Chondrocyte (in vitro differentiated cells): ENCODE results near the gene AQP10. TPM values are rescaled to one million over a fixed set of nuclear protein-coding genes. Genes with fewer than 3 reads are reported as not detected.

Source experiments
- DNase-seq: peaks from one replicate; pipeline ENCODE4 v3.0.0; 2021; ENCODE audit warnings: mixed read lengths, low spot score
- H3K27ac Mint-ChIP-seq: one replicate; pipeline ENCODE4 v1.8.0; 2021; ENCODE audit warnings: mild to moderate bottlenecking, moderate library complexity, mixed read lengths; ENCODE audit not compliant: unreplicated experiment
- H3K27me3 Mint-ChIP-seq: 2 replicates; pipeline ENCODE4 v1.8.0; 2021; ENCODE audit warnings: low read depth, mixed read lengths
- H3K36me3 Mint-ChIP-seq: 2 replicates; pipeline ENCODE4 v1.8.0; 2021; ENCODE audit warnings: low read depth, mixed read lengths
- H3K4me1 Mint-ChIP-seq: 2 replicates; pipeline ENCODE4 v1.8.0; 2021; ENCODE audit warnings: low read depth, mild to moderate bottlenecking, mixed read lengths
- H3K4me3 Mint-ChIP-seq: one replicate; pipeline ENCODE4 v1.8.0; 2021; ENCODE audit warnings: mild to moderate bottlenecking, moderate library complexity, mixed read lengths; ENCODE audit not compliant: unreplicated experiment
- H3K9me3 Mint-ChIP-seq: 2 replicates; pipeline ENCODE4 v1.8.0; 2021; ENCODE audit warnings: low read depth, mixed read lengths
- total RNA-seq: library from RNA; stranded (reverse); gene quantifications from 3 replicates; pipeline ENCODE4 v1.2.1, GENCODE V29; 2021
- TF ChIP-seq, protein P1 (sequence below): fragments of 200-600 bp; sonication (generic); IDR thresholded peaks from 2 replicates; pipeline ENCODE4 v1.5.0; 2021; ENCODE audit warnings: antibody characterized with exemption, mild to moderate bottlenecking, moderate library complexity

AQP10 gene
- total RNA-seq, 1 donor from 2014 or later: not detected

DNA sequence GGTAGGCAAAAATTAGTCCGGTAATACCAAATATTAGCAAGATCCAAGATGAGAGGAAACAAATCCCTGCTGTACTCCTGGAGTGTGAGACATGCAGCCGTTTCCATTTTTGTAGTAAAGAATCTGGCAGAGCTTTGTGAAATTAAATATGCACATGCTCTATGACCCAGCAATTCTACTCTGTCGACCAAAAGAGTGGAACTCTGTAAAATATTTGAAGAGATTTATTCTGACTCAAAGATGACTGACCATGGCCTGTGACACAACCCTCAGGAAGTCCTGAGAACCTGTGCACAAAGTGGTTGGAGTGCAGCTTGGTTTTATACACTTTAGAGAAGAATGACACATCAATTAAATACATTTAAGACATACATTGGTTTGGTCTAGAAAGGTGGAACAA, 32.2 kb upstream of the AQP10 start:
- Mint-ChIP-seq H3K4me3 (no peak overlapping the region), H3K36me3 (peaks cover 2% of the 10 kb centered on the region), H3K9me3 (peaks cover 4% of the 10 kb centered on the region), H3K4me1 (no peaks in the 10 kb centered on the region), H3K27ac (no peak overlapping the region), H3K27me3 (peaks cover 6% of the 10 kb centered on the region)
- no peak for DNase-seq
- TF ChIP-seq, protein P1, sequence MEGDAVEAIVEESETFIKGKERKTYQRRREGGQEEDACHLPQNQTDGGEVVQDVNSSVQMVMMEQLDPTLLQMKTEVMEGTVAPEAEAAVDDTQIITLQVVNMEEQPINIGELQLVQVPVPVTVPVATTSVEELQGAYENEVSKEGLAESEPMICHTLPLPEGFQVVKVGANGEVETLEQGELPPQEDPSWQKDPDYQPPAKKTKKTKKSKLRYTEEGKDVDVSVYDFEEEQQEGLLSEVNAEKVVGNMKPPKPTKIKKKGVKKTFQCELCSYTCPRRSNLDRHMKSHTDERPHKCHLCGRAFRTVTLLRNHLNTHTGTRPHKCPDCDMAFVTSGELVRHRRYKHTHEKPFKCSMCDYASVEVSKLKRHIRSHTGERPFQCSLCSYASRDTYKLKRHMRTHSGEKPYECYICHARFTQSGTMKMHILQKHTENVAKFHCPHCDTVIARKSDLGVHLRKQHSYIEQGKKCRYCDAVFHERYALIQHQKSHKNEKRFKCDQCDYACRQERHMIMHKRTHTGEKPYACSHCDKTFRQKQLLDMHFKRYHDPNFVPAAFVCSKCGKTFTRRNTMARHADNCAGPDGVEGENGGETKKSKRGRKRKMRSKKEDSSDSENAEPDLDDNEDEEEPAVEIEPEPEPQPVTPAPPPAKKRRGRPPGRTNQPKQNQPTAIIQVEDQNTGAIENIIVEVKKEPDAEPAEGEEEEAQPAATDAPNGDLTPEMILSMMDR: no peak

DNA sequence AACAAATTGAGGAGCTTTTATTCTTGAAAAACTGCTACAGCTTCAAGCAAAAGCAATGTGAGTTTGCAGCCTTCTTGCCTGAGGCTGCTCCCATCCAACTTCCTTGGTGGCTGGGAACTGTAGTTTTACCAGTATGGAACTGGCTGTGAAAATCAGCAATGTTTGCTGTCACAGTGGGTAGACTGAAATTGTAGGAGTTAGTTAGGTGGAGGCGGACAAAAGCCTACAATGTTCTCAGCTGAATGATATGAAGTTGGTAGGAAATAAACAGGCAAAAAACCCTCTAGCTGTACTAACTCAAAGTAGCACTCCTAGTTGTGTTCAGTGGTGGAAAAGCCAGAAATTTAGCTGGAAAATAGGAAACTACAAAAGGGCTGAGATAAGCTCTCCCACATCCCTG, 30.0 kb upstream of the AQP10 start:
- peaks cover 15% of the 10 kb centered on the region for H3K9me3 Mint-ChIP-seq
- H3K27ac Mint-ChIP-seq: no peak overlapping the region
- no peak overlapping the region for H3K4me3 Mint-ChIP-seq
- DNase-seq: no peak
- H3K4me1 Mint-ChIP-seq: no peaks in the 10 kb centered on the region
- TF ChIP-seq, protein P1: no peak
- H3K36me3 Mint-ChIP-seq: peaks cover 8% of the 10 kb centered on the region
- H3K27me3 Mint-ChIP-seq: peaks cover 6% of the 10 kb centered on the region

DNA sequence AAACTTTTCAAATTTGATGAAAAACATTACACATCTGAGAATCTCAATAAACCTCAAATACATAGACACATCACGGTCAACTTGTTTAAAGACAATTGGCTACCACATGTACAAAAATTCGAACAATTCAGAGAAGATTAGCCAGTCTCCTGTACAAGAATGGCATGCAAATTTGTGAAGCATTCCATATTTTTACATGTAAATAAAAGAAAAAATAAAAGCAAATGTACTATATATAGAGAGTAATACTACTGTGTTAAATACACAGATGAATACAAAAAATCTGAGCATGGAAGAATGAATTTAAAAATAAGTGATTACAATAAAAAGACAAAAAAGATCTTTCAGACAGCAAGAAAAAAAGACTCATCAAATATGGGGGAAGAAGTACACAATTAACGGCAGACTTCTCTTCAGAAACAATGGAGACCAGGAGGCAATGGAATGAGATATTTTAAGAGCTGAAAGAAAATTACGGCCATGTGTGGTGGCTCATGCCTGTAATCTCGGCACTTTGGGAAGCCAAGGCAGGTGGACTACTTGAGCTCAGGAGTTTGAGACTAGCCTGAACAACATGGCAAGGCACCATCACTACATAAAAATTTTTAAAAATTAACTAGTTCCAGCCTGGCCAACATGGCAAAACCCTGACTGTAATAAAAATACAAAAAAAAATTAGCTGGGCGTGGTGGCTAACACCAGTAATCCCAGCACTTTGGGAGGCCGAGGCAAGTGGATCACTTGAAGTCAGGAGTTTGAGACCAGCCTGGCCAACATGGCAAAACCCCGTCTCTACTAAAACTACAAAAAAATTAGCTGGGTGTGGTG, 25.3 kb upstream of the AQP10 start:
- DNase-seq: no peak
- Mint-ChIP-seq H3K4me1 (no peaks in the 10 kb centered on the region), H3K27ac (no peak overlapping the region), H3K4me3 (no peak overlapping the region), H3K9me3 (peaks cover 20% of the 10 kb centered on the region), H3K27me3 (peaks cover 9% of the 10 kb centered on the region), H3K36me3 (peaks cover 8% of the 10 kb centered on the region)
- TF ChIP-seq, protein P1: no peak

DNA sequence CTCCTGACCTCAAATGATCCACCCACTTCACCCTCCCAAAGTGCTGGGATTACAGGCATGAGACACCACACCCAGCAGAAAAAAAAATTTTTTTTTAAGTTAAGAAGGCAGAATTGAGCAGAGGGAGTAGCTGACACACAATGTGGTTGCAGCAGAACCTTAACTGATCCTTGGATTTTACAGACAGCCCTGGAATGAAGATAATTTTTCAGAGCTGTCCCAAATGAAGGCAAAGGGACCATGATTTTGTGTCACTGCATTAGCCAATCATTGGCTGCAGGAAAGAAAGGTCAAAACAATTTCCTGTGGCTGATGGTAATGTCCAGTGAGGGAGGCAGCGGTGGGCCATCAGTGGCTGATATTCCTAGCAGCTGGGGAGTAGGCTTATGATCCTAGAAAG, 19.3 kb upstream of the AQP10 start:
- no peak for DNase-seq
- H3K9me3 Mint-ChIP-seq: peaks cover 5% of the 10 kb centered on the region
- peaks cover 3% of the 10 kb centered on the region for H3K27me3 Mint-ChIP-seq
- H3K4me1 Mint-ChIP-seq: peaks cover 2% of the 10 kb centered on the region
- TF ChIP-seq, protein P1: no peak
- H3K4me3 Mint-ChIP-seq: no peak overlapping the region
- no peaks in the 10 kb centered on the region for H3K36me3 Mint-ChIP-seq
- no peak overlapping the region for H3K27ac Mint-ChIP-seq

DNA sequence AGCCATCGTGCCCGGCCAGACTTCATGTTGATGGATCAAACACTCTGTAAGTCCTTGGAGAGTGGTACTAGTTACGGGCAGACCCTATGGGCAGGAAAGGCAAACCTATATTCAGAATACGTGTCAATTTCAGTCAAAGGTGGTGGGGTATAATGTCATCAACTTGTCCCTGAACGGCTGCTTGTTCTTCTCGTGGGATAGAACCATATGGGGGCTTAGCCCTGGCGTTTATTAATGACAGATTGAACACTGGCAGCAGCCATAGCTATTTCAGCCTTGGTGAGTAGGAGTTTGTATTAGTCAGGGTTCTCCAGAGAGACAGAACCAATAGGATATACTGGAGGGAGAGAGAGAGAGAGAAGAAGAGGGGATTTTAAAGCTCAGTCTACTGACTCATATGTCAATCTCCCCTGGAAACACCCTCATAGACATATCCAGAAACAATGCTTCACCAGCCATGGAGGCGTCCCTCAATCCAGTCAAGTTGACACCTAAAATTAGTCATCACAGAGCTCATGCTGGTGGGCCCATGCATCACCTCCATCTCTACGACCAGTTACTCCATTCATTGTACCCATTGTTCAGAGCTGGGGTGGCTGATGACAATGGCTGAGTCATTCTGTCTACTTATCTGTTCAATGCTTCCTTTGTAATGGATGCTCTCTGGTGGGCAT, 16.1 kb upstream of the AQP10 start:
- H3K9me3 Mint-ChIP-seq: no peaks in the 10 kb centered on the region
- H3K27me3 Mint-ChIP-seq: no peaks in the 10 kb centered on the region
- no peaks in the 10 kb centered on the region for H3K36me3 Mint-ChIP-seq
- H3K4me3 Mint-ChIP-seq: no peak overlapping the region
- DNase-seq: no peak
- H3K4me1 Mint-ChIP-seq: peaks cover 2% of the 10 kb centered on the region
- H3K27ac Mint-ChIP-seq: no peak overlapping the region
- TF ChIP-seq, protein P1: no peak
